Middle frontal gyrus (tissue), 1 donor: ENCODE measurements around the gene LRFN2.

Source experiments
- DNase-seq: peaks from one replicate; pipeline ENCODE4 v3.0.0-alpha.2; 2015; ENCODE audit warnings: low spot score; ENCODE audit errors: extremely low spot score

The LRFN2 gene

DNA sequence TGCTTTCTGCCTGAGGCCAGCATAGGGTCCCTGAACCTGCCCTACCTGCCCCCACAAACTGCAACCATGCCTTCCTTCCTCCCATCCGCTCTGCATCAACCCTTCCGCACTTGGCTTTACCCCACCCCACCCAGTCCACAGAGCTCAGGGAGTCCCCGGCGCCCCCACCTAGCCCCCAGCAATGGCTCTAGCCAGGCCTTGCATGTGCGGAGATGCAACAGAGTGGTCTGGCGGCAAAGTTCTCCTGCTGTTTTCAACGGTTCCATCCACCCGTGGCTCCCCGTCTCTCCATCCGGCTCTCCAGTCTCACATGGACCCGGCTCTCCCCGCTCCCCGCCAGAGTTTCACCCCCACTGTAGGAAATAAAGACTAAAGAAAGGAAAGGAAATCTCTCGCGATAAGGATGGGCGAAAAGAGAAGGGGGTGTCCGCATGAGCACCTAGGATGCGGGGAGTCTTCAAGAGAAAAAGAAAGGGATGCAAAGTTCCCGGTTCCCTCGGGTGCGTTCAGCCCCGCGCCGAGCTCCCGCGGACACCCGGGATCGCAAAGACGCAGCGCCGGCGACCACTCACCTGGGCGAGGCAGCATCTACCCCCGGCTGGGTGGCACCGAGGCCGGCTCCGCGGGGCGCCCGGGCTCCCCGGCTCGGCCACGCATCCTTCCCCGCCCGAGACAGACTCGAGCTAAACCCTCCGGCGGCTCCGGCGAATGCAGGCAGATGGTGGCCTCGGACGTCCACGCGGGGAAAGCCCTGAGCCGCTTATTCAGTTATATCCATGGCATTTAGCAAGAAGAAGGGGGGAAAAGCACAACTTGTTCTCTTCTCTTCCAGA lies 579 bp downstream of the LRFN2 start:
- no peak for DNase-seq

DNA sequence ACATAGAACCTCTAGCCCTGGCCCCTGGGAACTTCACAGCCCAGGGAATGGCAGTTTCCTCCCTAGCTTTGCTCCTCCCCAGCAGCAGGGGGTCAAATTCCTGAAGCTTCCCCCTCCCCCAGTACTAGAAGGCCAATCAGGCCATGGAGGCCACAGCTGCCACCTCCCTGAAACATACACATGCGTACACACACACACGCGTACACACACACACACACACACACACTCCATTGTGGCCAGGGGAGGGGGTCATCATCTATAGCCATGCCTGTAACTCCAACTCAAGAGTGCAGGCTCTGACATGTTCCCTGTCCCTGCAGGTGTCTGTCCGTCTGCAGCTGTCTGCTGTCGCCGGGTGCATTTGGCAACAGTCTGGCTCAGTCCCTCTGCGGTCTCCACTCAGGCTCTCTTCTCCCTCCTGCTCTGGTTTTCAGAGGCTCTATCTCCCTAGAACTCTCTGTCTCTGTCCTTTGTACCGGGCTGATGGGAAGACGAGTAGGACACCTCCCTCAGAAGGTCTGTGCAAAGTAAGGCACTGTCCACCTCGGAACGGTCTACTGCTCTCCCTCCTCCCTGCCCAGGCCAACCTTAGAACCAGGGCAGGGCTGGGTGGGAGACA lies 1.4 kb downstream of the LRFN2 start:
- DNase-seq, result no peak

DNA sequence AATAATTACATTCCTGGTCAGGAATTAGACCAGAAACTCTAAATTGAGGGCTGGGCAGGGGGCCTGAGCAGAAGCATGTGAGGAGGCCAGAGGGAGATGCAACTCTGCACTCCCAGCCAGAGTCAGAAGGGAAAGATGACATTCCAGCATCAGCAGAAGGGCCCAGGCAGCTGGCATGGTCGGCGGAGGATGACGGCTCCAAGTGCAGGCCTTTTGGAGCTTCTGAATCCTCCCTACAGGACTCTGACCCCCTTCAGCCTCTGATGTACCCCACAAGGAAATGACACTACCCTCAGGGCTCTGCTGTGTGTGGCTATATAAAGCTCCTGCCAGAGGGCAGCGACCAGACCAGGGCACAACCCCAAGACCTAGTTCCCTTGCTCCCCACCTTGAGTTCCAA lies 1.9 kb downstream of the LRFN2 start:
- DNase-seq, result no peak

GRCh38 chr6:40584741-40585140 lies 2.4 kb downstream of the LRFN2 start:
- DNase-seq, result no peak

DNA sequence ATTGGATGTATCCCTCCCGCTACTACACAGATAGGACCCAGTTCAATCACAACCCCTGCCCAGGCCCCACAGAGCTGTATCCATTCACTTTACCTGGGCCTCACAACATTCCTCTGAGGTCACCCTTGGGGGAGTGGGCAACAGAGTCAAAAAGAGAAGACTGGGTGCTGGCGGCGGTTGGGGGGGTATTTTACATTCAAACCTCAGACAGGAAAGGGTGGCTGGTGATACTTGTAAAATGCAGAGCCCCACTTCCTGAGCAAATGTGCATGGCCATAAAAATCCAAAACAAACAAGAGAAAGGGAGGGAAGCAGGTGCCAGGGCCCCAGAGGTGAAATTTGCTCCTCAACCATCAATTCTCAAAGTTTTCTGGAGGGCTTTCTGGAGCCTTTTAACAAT lies 3.5 kb downstream of the LRFN2 start:
- DNase-seq, result no peak

DNA sequence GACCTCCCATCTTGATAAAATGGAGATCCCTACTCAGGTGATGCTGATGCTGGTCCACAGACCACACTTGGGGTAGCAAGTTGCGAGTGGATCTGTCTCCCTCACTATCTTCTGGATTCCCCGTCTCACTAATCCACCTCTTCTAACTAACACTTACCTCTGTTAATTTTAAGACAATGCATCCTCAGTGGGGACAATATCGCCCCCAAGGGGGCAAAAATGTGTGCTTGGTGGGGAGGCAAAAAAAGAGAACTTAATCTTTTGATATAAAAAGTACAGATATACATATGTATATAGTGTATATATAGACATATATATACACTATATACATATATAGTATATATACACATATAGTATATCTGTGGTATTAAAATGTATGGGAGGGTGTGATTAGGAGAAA lies 4.3 kb downstream of the LRFN2 start:
- no peak for DNase-seq

DNA sequence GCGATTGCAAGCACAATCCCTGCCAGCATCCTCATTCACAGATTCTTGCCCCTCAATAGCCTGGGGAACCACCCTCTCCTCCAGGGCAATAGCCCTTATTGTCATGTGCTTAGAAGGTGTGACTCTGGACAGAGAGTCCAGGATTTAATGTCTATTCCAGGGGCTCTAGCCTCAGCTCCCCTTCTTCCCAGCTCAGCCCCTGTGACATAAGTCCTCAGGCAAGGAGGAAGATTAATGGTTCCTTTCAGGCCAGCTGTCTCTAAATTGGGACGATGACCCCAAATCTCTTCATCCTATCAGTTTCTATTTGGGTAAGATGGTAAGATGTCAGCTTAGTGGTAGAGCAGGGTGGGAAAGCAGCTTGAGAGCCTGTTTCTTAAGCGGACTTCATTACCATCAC lies 8.1 kb downstream of the LRFN2 start:
- DNase-seq, result no peak

GRCh38 chr6:40577672-40578071 lies 9.5 kb downstream of the LRFN2 start:
- DNase-seq, result no peak

- DNase-seq, result no peak
Measured at GRCh38 chr6:40573221-40573620, 13.9 kb downstream of the LRFN2 start.

- no peak for DNase-seq
Measured at GRCh38 chr6:40569162-40569910, 17.8 kb downstream of the LRFN2 start.

DNA sequence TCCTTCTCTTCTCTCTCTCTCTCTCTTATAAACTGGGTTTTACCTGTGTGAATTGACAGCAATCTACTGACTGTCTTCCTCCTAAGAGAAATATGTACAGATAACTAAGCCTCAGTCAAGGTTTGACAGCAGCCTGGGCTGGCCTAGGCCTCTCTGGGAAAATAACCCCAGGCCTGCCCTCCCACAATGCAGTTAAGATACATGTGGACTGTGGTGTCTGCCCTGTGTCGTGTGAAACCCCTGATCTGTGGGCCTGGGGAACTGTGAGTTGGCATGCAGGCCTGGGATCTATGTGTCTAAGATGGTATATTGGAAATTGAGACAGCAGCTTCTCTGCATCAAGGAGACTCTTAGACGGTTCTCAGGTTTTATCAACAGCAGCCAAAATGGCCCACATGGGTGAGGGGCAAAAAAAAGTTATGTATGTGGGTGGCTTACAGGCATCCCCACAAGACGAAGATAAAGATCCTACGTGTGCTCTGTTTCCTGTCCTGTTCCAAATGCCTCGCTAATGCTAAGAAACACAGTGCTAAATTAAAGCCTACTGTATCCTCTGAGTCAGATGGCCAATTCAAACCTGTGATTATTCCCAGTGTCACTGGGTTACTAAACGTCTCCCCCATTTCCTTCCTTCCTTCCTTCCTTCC lies 19.0 kb downstream of the LRFN2 start:
- DNase-seq, result no peak

- DNase-seq, result no peak
Measured at GRCh38 chr6:40563111-40563510, 24.1 kb downstream of the LRFN2 start.

DNA sequence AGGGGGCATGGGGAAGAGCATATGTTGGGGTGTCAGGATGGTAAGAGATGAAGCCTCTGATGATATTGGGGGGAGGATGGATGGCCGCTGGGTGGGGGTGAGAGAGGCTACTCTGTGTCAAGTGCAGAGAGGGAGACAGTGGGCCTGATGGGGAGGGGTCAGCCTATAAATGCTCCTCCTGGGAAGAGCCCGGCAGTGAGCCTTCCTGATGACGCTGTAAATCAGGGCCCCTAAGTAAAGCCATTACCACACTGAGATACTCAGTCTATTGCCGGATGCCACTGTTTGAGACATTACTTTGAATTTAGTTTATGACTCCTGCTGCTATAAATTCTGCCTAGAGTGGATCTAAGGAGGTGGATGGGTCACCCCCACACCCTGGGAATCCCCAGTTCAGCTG lies 28.1 kb downstream of the LRFN2 start:
- DNase-seq, result no peak

- no peak for DNase-seq
Measured at GRCh38 chr6:40558102-40558501, 29.1 kb downstream of the LRFN2 start.

DNA sequence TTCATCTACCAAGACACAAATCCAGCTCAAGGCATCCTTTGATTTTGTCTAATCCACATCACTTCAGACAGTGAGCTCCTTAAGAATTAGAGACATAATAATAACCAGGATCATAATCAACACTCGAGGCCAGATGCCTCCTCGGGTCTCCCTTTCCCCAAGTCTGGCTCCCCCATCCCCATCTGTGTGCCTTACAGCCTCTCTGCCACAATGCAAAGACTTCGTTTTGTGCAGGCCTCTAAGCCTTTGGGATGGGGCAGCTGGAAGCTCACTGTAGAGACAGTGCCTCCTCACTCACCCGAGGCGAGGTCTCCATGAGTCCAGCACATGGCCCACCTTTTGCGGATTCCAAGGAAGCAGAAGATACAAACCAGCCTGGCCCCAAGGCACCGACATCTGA lies 30.3 kb downstream of the LRFN2 start:
- no peak for DNase-seq

GRCh38 chr6:40556023-40556422 lies 31.1 kb downstream of the LRFN2 start:
- DNase-seq, result no peak

DNA sequence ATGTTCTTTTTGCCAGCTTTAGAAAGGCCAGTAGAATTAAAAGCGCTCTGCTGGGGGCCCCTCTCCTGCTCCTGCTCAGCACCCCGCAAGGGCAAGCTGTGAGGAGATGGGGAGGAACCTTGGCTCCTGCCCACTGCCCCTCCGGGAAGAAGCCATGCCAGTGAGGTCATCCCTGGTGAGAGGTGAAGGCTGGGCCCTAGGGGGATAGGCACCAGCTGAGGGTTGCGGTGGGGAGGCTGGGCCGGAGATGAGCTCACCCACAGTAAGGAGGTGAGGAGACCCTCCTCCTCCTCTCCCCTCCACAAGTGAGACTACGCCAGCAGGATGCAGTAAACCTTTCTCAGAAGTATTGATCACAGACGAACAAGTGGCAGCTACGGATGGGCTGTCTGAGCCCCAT lies 32.1 kb downstream of the LRFN2 start:
- no peak for DNase-seq

GRCh38 chr6:40552941-40553340 lies 34.2 kb downstream of the LRFN2 start:
- DNase-seq, result no peak

GRCh38 chr6:40551966-40552505 lies 35.1 kb downstream of the LRFN2 start:
- DNase-seq, result no peak

DNA sequence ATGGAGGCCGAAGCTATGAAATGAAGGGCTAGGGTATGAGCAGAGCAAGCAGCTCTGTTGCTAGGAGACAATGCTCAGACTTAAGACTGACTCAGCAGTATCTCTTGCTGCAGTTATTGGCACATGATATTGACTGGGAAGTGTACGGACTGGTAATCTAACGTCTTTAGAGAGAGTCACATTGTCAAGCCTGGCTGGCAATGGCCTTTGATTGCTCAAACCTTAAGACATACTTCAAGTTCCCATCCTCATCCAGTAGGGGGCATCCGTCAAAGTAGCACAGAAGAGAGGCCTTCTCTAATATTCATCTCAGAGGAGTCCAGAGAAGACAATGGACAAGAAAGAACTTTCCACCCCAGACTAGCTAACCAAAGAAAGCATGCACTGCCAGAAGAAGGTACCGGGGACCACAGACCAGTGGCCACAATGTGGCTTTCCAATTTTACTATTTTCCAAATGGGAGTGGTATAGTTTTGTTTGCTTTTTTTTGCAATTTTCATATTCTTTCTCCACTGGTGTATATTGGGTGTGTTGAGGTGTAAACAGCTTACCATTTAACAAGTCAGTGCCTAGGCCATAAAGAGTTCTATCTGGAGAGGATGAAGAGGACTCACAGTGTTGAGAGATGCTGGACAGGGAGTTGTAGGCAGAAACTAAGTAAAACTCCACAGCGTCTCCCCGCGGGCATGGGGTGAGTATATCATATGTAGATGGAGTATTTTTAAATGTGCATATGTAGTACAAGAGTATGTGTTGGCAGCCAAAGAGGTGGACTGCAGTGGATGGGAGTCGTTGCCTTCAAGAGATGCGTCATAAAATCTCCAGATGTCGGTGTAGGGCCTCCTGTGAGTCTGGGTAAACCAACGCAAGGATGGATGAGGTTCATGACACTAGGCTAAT lies 36.7 kb downstream of the LRFN2 start:
- no peak for DNase-seq

DNA sequence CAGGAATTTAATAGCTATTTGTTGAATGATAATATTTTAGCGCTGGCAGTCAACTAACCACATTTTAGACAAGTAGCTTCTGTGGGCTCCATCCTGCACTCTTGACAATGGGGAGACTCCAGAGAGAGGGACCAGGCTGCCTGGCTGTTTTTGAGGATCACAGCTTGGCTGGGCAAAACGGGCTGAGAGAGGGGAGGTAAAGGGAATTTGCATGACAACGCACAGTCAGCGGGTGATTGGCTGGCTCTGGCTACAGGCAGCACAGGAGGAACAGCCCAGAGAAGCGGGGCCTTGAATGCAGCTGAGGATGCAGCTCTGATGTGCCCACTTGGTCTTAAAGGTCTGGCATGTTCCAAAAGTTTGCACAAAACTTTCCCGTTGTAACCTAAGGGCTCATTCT lies 41.2 kb downstream of the LRFN2 start:
- no peak for DNase-seq
